ENCODE data around the gene SAC3D1.
"Not testable (repeated sequence)": the region's sequence is repeated elsewhere in the genome, so short reads cannot be mapped to it uniquely, and the experiment has no call there.

SAC3D1 gene

DNA sequence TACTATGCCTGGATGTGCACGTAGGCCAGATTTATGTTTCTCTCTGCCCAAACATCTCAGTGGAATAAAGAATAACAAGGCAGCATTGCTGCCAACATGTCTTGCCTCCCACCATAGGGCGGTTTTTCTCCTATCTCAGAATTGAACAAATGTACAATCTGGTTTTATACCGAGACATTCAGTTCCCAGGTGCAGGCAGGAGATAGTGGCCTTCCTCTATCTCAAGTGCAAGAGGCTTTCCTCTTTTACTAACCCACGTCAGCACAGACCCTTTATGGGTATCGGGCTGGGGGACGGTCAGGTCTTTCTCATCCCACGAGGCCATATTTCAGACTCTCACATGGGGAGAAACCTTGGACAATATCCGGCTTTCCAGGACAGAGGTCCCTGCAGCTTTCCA, 17.5 kb upstream of the SAC3D1 start:
- not testable (repeated sequence) for DNase-seq (ENCODE audit: low read depth in 2 of 2)

DNA sequence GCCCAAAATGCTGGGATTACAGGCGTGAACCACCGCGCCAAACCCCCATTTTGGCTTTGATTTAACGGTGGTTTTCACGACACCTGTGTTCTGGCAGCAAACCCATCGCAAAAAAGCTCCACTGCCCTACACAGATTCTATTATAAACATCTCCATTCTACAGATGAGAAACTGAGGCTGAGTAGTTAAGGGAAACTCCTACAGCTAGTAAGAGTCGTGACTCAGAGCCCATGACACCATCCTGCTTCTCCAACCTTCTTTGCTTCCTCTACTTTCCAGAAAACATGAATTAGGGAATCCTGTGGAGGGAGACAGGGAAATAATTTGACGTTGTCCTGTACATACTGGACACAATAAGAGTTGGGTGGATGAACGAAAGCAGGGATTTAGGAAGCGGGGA, 14.2 kb upstream of the SAC3D1 start:
- no peak for DNase-seq (ENCODE audit: low read depth in 2 of 2)

- DNase-seq (ENCODE audit: low read depth in 2 of 2): peak; percentile 81 to 86
Measured at GRCh38 chr11:65027213-65028067, 13.6 kb upstream of the SAC3D1 start, which contains the start of gene SNX15. TSS of gene SNX15 (plus strand) at chr11:65027439. CDS start at chr11:65027538, 99 bp downstream.

- DNase-seq (ENCODE audit: low read depth in 2 of 2): no peak
Measured at GRCh38 chr11:65032216-65032615, 8.8 kb upstream of the SAC3D1 start.

- DNase-seq (ENCODE audit: low read depth in 2 of 2): no peak
Measured at GRCh38 chr11:65034423-65034822, 6.6 kb upstream of the SAC3D1 start.

GRCh38 chr11:65035579-65035978, 5.4 kb upstream of the SAC3D1 start:
- no peak for DNase-seq (ENCODE audit: low read depth in 2 of 2)

DNA sequence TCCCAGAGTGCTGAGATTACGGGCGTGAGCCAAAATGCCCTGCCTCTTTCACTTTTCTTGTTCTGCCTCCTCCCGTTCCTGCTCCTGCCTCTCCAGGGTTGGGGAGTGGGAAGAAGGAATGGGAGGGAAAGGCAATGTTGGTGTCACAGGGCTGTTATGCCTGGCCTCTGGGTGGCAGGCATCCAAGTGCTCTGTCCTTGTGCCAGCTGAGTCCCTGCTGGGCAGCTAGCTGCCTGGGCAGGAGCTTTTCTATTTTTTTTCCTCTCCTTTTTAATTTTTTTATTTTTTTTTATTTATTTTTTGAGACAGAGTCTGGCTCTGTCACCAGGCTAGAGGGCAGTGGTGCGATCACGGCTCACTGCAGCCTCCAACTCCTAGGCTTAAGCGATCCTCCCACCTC, 4.1 kb upstream of the SAC3D1 start:
- no peak for DNase-seq (ENCODE audit: low read depth in 2 of 2)

DNA sequence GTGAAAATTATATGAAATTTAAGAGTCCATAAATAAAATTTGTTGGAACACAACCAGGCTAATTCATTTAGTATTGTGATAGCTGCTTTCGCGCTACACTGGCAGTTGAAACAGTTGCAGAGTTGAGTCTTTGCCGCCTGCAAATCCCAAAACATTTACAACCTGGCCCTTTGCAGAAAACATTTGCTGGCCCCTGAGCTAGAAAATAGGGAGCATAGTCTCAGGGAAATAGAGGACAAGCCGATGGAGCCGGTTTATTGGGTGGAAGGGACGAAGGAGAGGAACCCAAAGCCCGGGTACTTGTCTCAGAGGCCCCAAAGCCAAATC, 527 bp upstream of the SAC3D1 start:
- no peak for DNase-seq (ENCODE audit: low read depth in 2 of 2)

GRCh38 chr11:65042891-65043290, 1.9 kb downstream of the SAC3D1 start:
- DNase-seq (ENCODE audit: low read depth in 2 of 2): no peak

GRCh38 chr11:65043881-65044501, 3.0 kb downstream of the SAC3D1 start:
- no peak for DNase-seq (ENCODE audit: low read depth in 2 of 2)

DNA sequence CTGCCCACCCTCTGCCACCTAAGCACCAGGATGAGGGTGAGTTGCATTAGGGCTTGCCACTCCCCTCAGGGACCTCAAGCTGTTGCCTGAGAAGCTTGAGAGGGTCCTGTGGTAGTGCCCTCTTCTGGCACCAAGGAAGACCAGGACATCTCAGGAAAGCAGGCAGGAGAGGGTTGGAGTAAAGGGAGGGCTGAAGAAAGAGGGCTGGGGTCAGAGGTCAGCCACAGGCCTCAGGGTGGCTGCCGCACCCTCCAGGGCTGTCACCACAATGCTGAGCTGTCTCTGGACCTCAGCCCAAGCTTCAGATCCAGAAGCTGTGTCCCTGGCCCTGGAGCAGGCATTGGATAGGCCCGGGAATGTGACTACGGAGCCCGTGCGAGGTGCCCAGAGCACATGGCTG, 4.1 kb downstream of the SAC3D1 start:
- DNase-seq (ENCODE audit: low read depth in 2 of 2): no peak

DNA sequence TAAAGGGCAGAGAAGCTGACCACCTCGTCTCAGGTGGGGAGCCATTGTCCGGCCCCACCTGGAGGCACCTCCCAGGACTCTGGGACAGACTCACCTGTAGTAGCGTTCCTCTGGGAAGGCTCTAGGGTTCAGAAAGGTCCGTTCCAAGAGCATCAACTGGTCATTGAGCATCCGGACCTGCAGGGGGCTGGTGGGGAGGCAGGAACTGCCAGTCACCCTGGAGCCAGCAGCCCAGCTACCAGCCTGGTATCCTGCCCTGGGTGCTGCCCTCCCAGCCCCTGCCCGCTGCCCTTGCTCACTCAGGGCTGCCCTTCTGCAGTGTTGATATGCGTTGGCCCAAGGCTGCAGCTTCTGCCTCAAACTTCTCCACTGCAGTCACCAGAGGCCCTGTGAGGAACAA, 4.7 kb downstream of the SAC3D1 start:
- DNase-seq (ENCODE audit: low read depth in 2 of 2): no peak

DNA sequence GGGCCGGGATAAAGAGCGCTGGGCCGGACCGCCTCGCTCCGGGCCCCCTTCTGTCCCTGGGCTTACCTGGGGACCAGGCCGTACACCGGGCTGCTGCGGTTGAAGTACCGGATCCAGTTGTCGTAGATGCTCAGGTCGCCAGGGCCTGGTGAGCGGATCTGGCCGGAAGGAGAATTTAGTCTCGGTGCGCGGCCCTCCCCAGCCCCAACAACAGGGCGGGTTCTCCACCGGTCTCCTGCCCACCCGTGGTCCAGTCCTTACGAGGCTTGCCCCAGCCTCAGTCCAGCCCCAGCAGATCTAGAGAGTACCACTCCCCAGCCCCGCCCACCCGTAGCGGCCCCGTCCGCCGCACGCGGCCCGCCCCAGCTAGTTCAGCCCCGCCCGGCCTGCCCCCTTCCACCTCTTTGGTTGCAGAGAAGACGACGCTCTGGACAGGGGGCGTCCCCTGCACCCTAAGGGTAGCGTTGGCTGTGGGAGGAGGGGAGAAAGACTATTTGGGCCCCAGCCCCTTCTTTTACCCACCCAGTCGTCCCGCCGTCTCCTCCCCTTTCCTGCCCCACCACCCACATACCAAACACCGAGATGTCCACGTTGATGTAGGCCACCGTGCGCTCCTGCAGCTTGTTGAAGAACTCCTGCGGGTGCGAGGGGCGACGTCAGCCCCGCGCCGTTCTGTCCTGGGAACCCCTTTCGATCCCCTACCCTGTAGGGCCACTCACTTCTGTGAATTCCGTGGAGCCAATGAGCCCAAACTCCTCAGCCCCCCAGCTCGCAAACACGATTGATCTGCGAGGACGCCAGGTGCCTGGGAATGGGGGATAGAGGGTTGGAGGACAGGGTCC, 6.8 kb downstream of the SAC3D1 start:
- no peak for DNase-seq (ENCODE audit: low read depth in 2 of 2)

- DNase-seq (ENCODE audit: low read depth in 2 of 2): no peak
Measured at GRCh38 chr11:65051398-65051858, 10.4 kb downstream of the SAC3D1 start.

DNA sequence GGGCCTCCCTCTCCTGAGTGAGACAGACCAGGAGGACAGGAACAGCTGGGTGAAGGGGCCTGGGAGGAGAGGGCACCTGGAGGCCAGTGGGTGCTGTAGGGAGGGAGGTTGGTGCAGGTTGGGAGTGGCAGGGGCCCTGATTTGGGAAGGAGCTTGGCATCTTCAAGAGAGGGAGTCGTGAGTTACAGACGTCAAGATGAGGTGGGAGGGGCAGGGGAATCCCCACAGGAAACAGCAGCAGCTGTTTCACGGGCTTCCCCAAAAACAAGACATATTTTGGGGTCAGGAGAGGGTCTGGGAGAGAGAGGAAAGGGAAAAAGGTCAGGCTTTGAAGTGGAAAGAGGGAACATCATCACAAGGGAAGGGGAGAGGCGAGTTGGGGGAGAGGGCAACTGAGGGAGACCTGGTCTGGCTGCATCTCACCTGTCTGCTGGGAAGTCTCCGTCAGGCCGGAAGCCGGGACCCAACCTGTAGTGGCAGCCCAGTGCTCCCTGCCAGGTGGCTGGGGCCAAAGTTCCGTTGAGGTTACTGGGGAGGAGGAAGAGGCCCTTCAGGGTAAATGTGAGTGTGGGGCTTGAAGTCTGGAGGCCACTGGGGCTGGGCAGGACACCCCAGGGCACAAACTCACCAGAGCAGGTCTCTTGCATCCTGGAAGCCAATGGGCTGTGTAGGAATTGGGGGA, 13.0 kb downstream of the SAC3D1 start:
- DNase-seq (ENCODE audit: low read depth in 2 of 2): no peak

GRCh38 chr11:65055538-65055937, 14.5 kb downstream of the SAC3D1 start:
- no peak for DNase-seq (ENCODE audit: low read depth in 2 of 2)

DNA sequence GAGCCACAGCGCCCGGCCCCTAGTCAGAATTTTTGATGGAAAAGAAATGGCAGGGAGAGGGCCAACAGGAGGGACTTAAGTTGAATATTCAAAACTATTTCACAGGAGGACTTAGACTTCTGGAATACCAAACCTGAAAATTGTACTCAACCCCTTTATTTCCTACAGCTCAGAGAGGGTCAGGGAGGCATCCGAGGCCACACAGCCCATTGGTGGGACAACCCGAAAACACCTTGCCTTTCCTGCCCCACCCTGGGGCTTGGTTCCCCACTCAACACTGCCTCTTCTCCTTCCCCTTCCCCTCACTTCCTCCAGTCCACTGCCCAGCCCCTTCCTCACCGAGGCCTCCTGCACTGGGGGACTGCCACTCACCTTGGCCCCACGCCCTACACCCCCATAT, 16.0 kb downstream of the SAC3D1 start:
- no peak for DNase-seq (ENCODE audit: low read depth in 2 of 2)

DNA sequence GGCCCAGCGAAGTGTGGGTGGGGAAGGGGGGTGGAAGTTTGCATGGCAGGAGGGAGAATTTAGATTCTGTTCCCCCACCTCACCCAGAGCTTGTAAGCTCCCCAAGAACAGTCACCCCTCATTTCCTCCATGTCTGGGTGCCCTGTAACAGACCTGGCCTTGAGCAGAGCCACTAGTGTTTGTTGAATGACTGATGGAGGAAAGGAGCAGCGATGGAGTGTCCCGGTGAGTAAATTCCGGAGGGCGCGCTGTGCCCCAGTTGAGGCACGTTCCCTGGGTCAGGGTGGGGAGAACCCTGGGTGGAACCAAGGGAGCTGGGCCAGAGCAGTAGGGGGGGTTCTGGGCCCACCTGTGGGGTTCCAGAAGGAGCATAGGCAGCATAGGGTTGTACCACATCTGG, 16.5 kb downstream of the SAC3D1 start:
- DNase-seq (ENCODE audit: low read depth in 2 of 2): no peak

DNA sequence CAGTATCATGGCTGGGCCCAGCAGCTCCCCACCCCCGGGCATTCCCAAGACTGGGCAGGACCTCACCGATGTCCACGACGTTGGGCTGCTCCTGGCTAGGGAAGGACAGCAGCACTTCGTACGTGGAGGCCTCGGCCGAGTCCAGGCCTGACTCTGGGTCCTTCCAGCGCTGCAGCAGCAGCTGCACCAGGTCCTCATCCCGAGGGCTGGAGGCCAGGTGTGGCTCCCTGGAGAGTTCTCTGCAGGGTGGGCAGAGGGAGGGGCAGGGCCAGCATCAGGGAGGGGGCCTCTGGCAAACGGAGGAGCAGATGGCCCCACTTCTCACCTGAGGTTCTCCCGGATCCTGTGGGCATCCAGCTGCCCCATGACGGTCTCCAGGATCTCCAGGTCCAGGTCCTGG, 17.0 kb downstream of the SAC3D1 start:
- DNase-seq (ENCODE audit: low read depth in 2 of 2): no peak

DNA sequence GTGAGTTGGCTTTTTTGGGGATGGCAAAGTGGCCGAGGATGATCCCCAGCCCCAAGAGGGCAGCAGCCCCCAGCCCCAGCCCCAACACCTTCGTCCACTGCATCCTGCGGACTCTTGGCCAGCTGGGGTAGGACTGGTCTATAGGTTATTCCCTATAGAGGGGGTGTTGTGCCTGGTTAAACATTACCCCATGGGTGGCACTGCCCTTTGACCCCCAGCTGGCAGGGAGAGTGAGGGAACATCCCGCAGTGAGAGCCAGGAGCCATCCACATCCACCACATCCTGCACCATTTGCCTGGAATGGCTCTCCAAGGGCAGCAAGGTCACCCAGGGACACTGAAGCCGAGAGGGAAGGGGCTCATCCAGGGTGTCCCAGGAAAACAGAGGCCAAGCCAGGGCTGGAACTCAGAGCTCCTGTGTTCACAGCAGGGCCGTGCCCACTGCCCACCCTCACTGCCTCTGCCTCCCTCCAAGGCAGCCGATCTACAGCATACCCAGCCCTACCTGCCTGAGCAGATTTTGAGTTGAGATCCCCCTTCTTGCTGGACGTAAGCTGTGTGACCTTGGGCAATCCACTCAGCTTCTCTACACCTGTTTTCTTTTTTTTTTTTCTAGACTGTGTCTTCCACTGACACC, 17.5 kb downstream of the SAC3D1 start, which contains the start of gene NAALADL1:
TSS of gene NAALADL1 (minus strand) at position 135 of the 636 bp plus-strand sequence. CDS start at position 103, 32 bp downstream.
- DNase-seq (ENCODE audit: low read depth in 2 of 2): no peak

DNA sequence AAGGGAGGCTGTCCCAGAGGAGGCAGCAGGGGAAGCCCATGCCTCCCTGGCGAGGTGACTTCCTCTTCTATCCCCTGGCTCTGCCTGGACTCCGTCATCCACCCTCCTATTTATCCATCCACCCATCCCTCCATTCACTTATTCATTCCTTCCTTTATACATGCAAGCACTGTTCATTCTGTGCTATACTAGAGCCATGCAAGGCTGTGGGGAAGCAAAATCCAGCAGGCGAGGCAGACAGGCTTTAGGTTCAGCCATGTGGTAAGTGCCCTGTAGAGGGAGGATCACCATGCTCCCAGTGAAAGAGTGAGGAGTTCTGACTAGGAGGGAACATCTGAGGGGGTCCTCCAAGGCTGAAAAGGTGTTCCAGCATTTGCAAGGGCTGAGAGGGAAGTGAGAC, 18.5 kb downstream of the SAC3D1 start:
- DNase-seq (ENCODE audit: low read depth in 2 of 2): no peak
